Measurements from ENCODE around the gene GNB2.
A peak's percentile ranks its signal among the peaks of the same experiment; 100 is the strongest.
"Not testable (repeated sequence)": the region's sequence is repeated elsewhere in the genome, so short reads cannot be mapped to it uniquely, and the experiment has no call there.

The GNB2 gene

GRCh38 chr7:100665168-100665726, 8.3 kb upstream of the GNB2 start:
- no peak for DNase-seq

GRCh38 chr7:100667331-100668068, 6.0 kb upstream of the GNB2 start:
- no peak for DNase-seq

GRCh38 chr7:100668069-100668449, 5.5 kb upstream of the GNB2 start:
- no peak for DNase-seq

GRCh38 chr7:100669106-100669505, 4.4 kb upstream of the GNB2 start:
- DNase-seq, result not testable (repeated sequence)

- DNase-seq, result no peak
Measured at GRCh38 chr7:100670074-100670473, 3.5 kb upstream of the GNB2 start.

GRCh38 chr7:100671353-100672327, 1.9 kb upstream of the GNB2 start:
- DNase-seq, result no peak

GRCh38 chr7:100673942-100674410, 436 bp downstream of the GNB2 start:
- DNase-seq, result peak in 2 of 5 experiments; percentile 30 to 37

GRCh38 chr7:100674411-100675104, 1.0 kb downstream of the GNB2 start:
- DNase-seq, result no peak

- peak in 1 of 5 experiments; percentile 47 for DNase-seq
Measured at GRCh38 chr7:100675105-100675451, 1.5 kb downstream of the GNB2 start.

GRCh38 chr7:100675581-100676350, 2.2 kb downstream of the GNB2 start:
- DNase-seq, result peak; percentile 66 to 94 (median 93)

- DNase-seq, result no peak
Measured at GRCh38 chr7:100676501-100677306, 3.2 kb downstream of the GNB2 start.

- DNase-seq, result no peak
Measured at GRCh38 chr7:100677308-100678267, 4.0 kb downstream of the GNB2 start.

GRCh38 chr7:100678291-100678984, 4.9 kb downstream of the GNB2 start:
- DNase-seq, result no peak

GRCh38 chr7:100679129-100679926, 5.8 kb downstream of the GNB2 start:
- DNase-seq, result no peak

GRCh38 chr7:100679927-100680575, 6.5 kb downstream of the GNB2 start:
- DNase-seq, result no peak

- DNase-seq, result no peak
Measured at GRCh38 chr7:100680576-100681271, 7.2 kb downstream of the GNB2 start.

Data from T-helper 2 cell (primary cell).